Medulla oblongata (tissue), 1 donor: ENCODE results near the gene SUGCT.

Source experiments
- DNase-seq: peaks from one replicate; pipeline ENCODE4 v3.0.0-alpha.2; 2015; ENCODE audit errors: extremely low spot score

SUGCT gene

GRCh38 chr7:40468891-40469864, 334.4 kb downstream of the SUGCT start:
- no peak for DNase-seq

GRCh38 chr7:40470091-40470592, 335.3 kb downstream of the SUGCT start:
- no peak for DNase-seq

- DNase-seq = no peak
Observed at GRCh38 chr7:40470817-40471216, 336.0 kb downstream of the SUGCT start.

GRCh38 chr7:40471891-40472290, 337.1 kb downstream of the SUGCT start:
- no peak for DNase-seq

GRCh38 chr7:40474790-40475680, 340.2 kb downstream of the SUGCT start:
- no peak for DNase-seq

GRCh38 chr7:40475681-40475982, 340.8 kb downstream of the SUGCT start:
- DNase-seq = no peak

GRCh38 chr7:40477094-40477493, 342.3 kb downstream of the SUGCT start:
- DNase-seq = no peak

GRCh38 chr7:40482845-40483244, 348.0 kb downstream of the SUGCT start:
- DNase-seq = no peak

GRCh38 chr7:40483630-40484029, 348.8 kb downstream of the SUGCT start:
- no peak for DNase-seq

GRCh38 chr7:40489844-40490602, 355.2 kb downstream of the SUGCT start:
- no peak for DNase-seq

GRCh38 chr7:40490603-40490924, 355.8 kb downstream of the SUGCT start:
- DNase-seq = no peak

GRCh38 chr7:40492946-40493345, 358.1 kb downstream of the SUGCT start:
- no peak for DNase-seq

- no peak for DNase-seq
Observed at GRCh38 chr7:40493609-40494051, 358.8 kb downstream of the SUGCT start.

GRCh38 chr7:40498924-40499510, 364.2 kb downstream of the SUGCT start:
- no peak for DNase-seq

- no peak for DNase-seq
Observed at GRCh38 chr7:40499718-40500117, 364.9 kb downstream of the SUGCT start.

GRCh38 chr7:40500219-40500618, 365.4 kb downstream of the SUGCT start:
- no peak for DNase-seq

GRCh38 chr7:40502359-40502758, 367.6 kb downstream of the SUGCT start:
- no peak for DNase-seq

- no peak for DNase-seq
Observed at GRCh38 chr7:40506158-40506557, 371.4 kb downstream of the SUGCT start.

- no peak for DNase-seq
Observed at GRCh38 chr7:40507166-40507565, 372.4 kb downstream of the SUGCT start.

GRCh38 chr7:40509287-40509996, 374.6 kb downstream of the SUGCT start:
- no peak for DNase-seq

- DNase-seq = no peak
Observed at GRCh38 chr7:40516376-40516775, 381.6 kb downstream of the SUGCT start.
